Mucosa of gallbladder (tissue), 1 donor: ENCODE measurements around the gene CNTNAP2. TPM values are rescaled to one million over a fixed set of nuclear protein-coding genes. Genes with fewer than 3 reads are reported as not detected.

Experiments
- DNase-seq: peaks from one replicate; pipeline ENCODE4 v3.0.0-alpha.2; 2020; ENCODE audit warnings: low spot score
- total RNA-seq: library from RNA; stranded (reverse); gene quantifications from one replicate; pipeline ENCODE4 v1.2.1, GENCODE V29; 2021
- donor health status: DM: no; HTN: no; CAD: no.

The CNTNAP2 gene
- total RNA-seq, 1 donor from 2014 or later: 1.6 TPM

GRCh38 chr7:148204639-148205304, 2088.2 kb downstream of the CNTNAP2 start:
- DNase-seq: no peak

- DNase-seq: no peak
Measured at GRCh38 chr7:148209643-148210190, 2093.1 kb downstream of the CNTNAP2 start.

- DNase-seq: no peak
Measured at GRCh38 chr7:148210804-148211325, 2094.3 kb downstream of the CNTNAP2 start.

GRCh38 chr7:148211740-148212151, 2095.1 kb downstream of the CNTNAP2 start:
- no peak for DNase-seq

GRCh38 chr7:148212731-148213130, 2096.1 kb downstream of the CNTNAP2 start:
- no peak for DNase-seq

- DNase-seq: no peak
Measured at GRCh38 chr7:148214101-148214500, 2097.5 kb downstream of the CNTNAP2 start.

- DNase-seq: no peak
Measured at GRCh38 chr7:148218603-148219002, 2102.0 kb downstream of the CNTNAP2 start.

GRCh38 chr7:148222721-148223120, 2106.1 kb downstream of the CNTNAP2 start:
- DNase-seq: no peak

GRCh38 chr7:148223160-148223559, 2106.6 kb downstream of the CNTNAP2 start:
- no peak for DNase-seq

- no peak for DNase-seq
Measured at GRCh38 chr7:148223738-148224137, 2107.1 kb downstream of the CNTNAP2 start.

GRCh38 chr7:148230296-148230695, 2113.7 kb downstream of the CNTNAP2 start:
- DNase-seq: no peak

- no peak for DNase-seq
Measured at GRCh38 chr7:148230883-148231282, 2114.3 kb downstream of the CNTNAP2 start.

- DNase-seq: no peak
Measured at GRCh38 chr7:148232784-148233183, 2116.2 kb downstream of the CNTNAP2 start.

GRCh38 chr7:148234715-148235114, 2118.1 kb downstream of the CNTNAP2 start:
- no peak for DNase-seq

GRCh38 chr7:148238761-148239325, 2122.2 kb downstream of the CNTNAP2 start:
- DNase-seq: no peak

- DNase-seq: no peak
Measured at GRCh38 chr7:148241700-148242293, 2125.2 kb downstream of the CNTNAP2 start.

- peak; percentile 15 for DNase-seq
Measured at GRCh38 chr7:148242294-148242821, 2125.8 kb downstream of the CNTNAP2 start.

- no peak for DNase-seq
Measured at GRCh38 chr7:148245381-148245780, 2128.8 kb downstream of the CNTNAP2 start.

GRCh38 chr7:148253629-148254028, 2137.0 kb downstream of the CNTNAP2 start:
- DNase-seq: no peak

- no peak for DNase-seq
Measured at GRCh38 chr7:148255333-148255732, 2138.7 kb downstream of the CNTNAP2 start.

- DNase-seq: no peak
Measured at GRCh38 chr7:148256433-148256832, 2139.8 kb downstream of the CNTNAP2 start.

GRCh38 chr7:148260599-148260998, 2144.0 kb downstream of the CNTNAP2 start:
- DNase-seq: peak; percentile 71
